ENCODE results near the gene VKORC1. TPM values are rescaled to one million over a fixed set of nuclear protein-coding genes. Genes with fewer than 3 reads are reported as not detected.

Gene VKORC1
- total RNA-seq, 1 experiment from 2014 or later = 105 TPM

DNA sequence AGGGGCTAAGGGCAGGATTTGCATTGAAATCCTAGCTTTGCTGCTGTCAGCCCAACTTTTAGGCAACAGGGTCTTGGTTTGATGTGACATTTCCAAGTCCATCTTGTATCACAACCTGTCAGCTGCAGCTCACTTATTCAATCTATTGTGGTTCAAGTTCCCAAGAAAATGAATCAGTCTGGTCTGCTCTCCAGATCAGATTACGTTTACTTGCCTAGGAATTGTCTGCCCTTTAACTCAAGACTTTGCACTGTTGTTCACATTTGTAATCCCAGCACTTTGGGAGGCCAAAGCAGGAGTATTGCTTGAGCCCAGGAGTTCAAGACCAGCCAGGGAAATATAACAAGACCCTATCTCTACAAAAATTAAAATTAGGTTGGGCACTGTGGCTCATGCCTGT, 51.2 kb downstream of the VKORC1 start:
- ChIA-PET POLR2A (ENCODE audit: unreplicated experiment) (interaction anchor here (0.7 kb wide), 1 partner anchor 69 kb away, joined by 3 read pairs; no protein-coding TSS in a partner anchor), CTCF (no interaction called here)
- TF ChIP-seq EZH2 (IDR thresholded peaks at IDR 0.05; ENCODE audit: low read length, unreplicated experiment) (no peak), EZH2phosphoT487 (IDR thresholded peaks at IDR 0.05; ENCODE audit: borderline replicate concordance, low read length) (no peak)
- TF ChIP-seq, protein P1, sequence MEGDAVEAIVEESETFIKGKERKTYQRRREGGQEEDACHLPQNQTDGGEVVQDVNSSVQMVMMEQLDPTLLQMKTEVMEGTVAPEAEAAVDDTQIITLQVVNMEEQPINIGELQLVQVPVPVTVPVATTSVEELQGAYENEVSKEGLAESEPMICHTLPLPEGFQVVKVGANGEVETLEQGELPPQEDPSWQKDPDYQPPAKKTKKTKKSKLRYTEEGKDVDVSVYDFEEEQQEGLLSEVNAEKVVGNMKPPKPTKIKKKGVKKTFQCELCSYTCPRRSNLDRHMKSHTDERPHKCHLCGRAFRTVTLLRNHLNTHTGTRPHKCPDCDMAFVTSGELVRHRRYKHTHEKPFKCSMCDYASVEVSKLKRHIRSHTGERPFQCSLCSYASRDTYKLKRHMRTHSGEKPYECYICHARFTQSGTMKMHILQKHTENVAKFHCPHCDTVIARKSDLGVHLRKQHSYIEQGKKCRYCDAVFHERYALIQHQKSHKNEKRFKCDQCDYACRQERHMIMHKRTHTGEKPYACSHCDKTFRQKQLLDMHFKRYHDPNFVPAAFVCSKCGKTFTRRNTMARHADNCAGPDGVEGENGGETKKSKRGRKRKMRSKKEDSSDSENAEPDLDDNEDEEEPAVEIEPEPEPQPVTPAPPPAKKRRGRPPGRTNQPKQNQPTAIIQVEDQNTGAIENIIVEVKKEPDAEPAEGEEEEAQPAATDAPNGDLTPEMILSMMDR (conservative IDR thresholded peaks at IDR 0.05; ENCODE audit: low read depth, low read length) = no peak
- H3K4me1 ChIP-seq (ENCODE audit: insufficient read depth, low read length) = no peaks in the 10 kb centered on the region
- no peaks in the 10 kb centered on the region for H3K27me3 ChIP-seq (ENCODE audit: low read length)
- H4K20me1 ChIP-seq (ENCODE audit: low read length) = no peaks in the 10 kb centered on the region
- BruUV-seq (replicated peaks) = no TSS peak
- H3K36me3 ChIP-seq (ENCODE audit: low read depth, low read length) = no peaks in the 10 kb centered on the region
- no peaks in the 10 kb centered on the region for H3F3A ChIP-seq (ENCODE audit: low read length, unreplicated experiment)
- H3K9me2 ChIP-seq (replicated peaks; ENCODE audit: low read length) = no peaks in the 10 kb centered on the region
- ATAC-seq = no peak
- intact Hi-C loops (cut with micrococcal nuclease) = no loop called here
- H3K79me2 ChIP-seq (ENCODE audit: low read length) = no peaks in the 10 kb centered on the region
- no peak overlapping the region for H3K4me3 ChIP-seq (ENCODE audit: low read length)
- H3K27ac ChIP-seq (ENCODE audit: low read length) = no peak overlapping the region
- no peak overlapping the region for H3K4me2 ChIP-seq (ENCODE audit: low read length)
- no peaks in the 10 kb centered on the region for H3K9me3 ChIP-seq (ENCODE audit: low read length)
- no peak for DNase-seq
- H3K9ac ChIP-seq (ENCODE audit: low read length) = no peak overlapping the region
- H2AFZ ChIP-seq (ENCODE audit: low read length) = no peak overlapping the region

- intact Hi-C loops (cut with micrococcal nuclease) = no loop called here
- H3K27me3 ChIP-seq (ENCODE audit: low read length) = no peaks in the 10 kb centered on the region
- no peaks in the 10 kb centered on the region for H3K4me1 ChIP-seq (ENCODE audit: insufficient read depth, low read length)
- TF ChIP-seq EZH2 (IDR thresholded peaks at IDR 0.05; ENCODE audit: low read length, unreplicated experiment) = no peak
- TF ChIP-seq, protein P1 (conservative IDR thresholded peaks at IDR 0.05; ENCODE audit: low read depth, low read length) = no peak
- TF ChIP-seq EZH2phosphoT487 (IDR thresholded peaks at IDR 0.05; ENCODE audit: borderline replicate concordance, low read length) = no peak
- no peaks in the 10 kb centered on the region for H3F3A ChIP-seq (ENCODE audit: low read length, unreplicated experiment)
- no peaks in the 10 kb centered on the region for H3K9me3 ChIP-seq (ENCODE audit: low read length)
- H3K9me2 ChIP-seq (replicated peaks; ENCODE audit: low read length) = no peaks in the 10 kb centered on the region
- no peaks in the 10 kb centered on the region for H4K20me1 ChIP-seq (ENCODE audit: low read length)
- BruUV-seq (replicated peaks) = no TSS peak
- no peak for ATAC-seq
- no peak overlapping the region for H2AFZ ChIP-seq (ENCODE audit: low read length)
- no peak overlapping the region for H3K9ac ChIP-seq (ENCODE audit: low read length)
- no peak overlapping the region for H3K27ac ChIP-seq (ENCODE audit: low read length)
- H3K36me3 ChIP-seq (ENCODE audit: low read depth, low read length) = no peaks in the 10 kb centered on the region
- ChIA-PET CTCF (no interaction called here), POLR2A (ENCODE audit: unreplicated experiment) (interaction anchor here (0.7 kb wide), 1 partner anchor 70 kb away, joined by 3 read pairs; no protein-coding TSS in a partner anchor)
- no peak overlapping the region for H3K4me2 ChIP-seq (ENCODE audit: low read length)
- H3K4me3 ChIP-seq (ENCODE audit: low read length) = no peak overlapping the region
- DNase-seq = no peak
- no peaks in the 10 kb centered on the region for H3K79me2 ChIP-seq (ENCODE audit: low read length)
Measured at GRCh38 chr16:31042866-31043265, 51.7 kb downstream of the VKORC1 start.

Other genes with a start within 250 kb of the VKORC1 start
- gene BCL7C, start 200.7 kb downstream of the VKORC1 start, total RNA-seq (2014; rRNA removed) = 75.6 and 97.3 TPM in 2 replicates
- 0.29 and 0.98 TPM in 2 replicates for gene CTF1, start 198.2 kb downstream of the VKORC1 start, total RNA-seq (2014; rRNA removed)
- gene FBXL19, start 171.2 kb downstream of the VKORC1 start, total RNA-seq (2014; rRNA removed) = 36.2 and 48.5 TPM in 2 replicates
- gene ORAI3, start 145.7 kb downstream of the VKORC1 start, total RNA-seq (2014; rRNA removed) = 3.6 and 5.7 TPM in 2 replicates
- 7.9 and 8.6 TPM in 2 replicates for gene SETD1A, start 137.0 kb downstream of the VKORC1 start, total RNA-seq (2014; rRNA removed)
- 12.0 and 16.3 TPM in 2 replicates for gene HSD3B7, start 109.6 kb downstream of the VKORC1 start, total RNA-seq (2014; rRNA removed)
- gene STX1B, start 84.2 kb downstream of the VKORC1 start, total RNA-seq (2014; rRNA removed) = 1.5 and 2.4 TPM in 2 replicates
- gene STX4, start 61.2 kb downstream of the VKORC1 start, total RNA-seq (2014; rRNA removed) = 27.4 and 36.1 TPM in 2 replicates
- 15.6 and 19.2 TPM in 2 replicates for gene ZNF668, start 20.6 kb downstream of the VKORC1 start, total RNA-seq (2014; rRNA removed)
- gene ZNF646, start 20.4 kb downstream of the VKORC1 start, total RNA-seq (2014; rRNA removed) = 5.5 and 8.5 TPM in 2 replicates
- 3.8 and 5.8 TPM in 2 replicates for gene PRSS53, start 5.9 kb downstream of the VKORC1 start, total RNA-seq (2014; rRNA removed)
- gene BCKDK, start 13.6 kb upstream of the VKORC1 start, total RNA-seq (2014; rRNA removed) = 47.7 and 69.1 TPM in 2 replicates
- 25.3 and 35.1 TPM in 2 replicates for gene KAT8, start 22.9 kb upstream of the VKORC1 start, total RNA-seq (2014; rRNA removed)
- gene PRSS8, start 40.9 kb upstream of the VKORC1 start, total RNA-seq (2014; rRNA removed) = 18.0 and 23.4 TPM in 2 replicates
- gene PRSS36, start 55.3 kb upstream of the VKORC1 start, total RNA-seq (2014; rRNA removed) = 0.51 TPM in 1 of 2 replicates, not detected in the other
- gene FUS, start 85.3 kb upstream of the VKORC1 start, total RNA-seq (2014; rRNA removed) = 43.0 and 90.7 TPM in 2 replicates
- gene PYCARD, start 108.0 kb upstream of the VKORC1 start, total RNA-seq (2014; rRNA removed) = 16.5 and 29.8 TPM in 2 replicates
- gene TRIM72, start 119.3 kb upstream of the VKORC1 start, total RNA-seq (2014; rRNA removed) = not detected in 2 replicates
- gene PYDC1, start 122.3 kb upstream of the VKORC1 start, total RNA-seq (2014; rRNA removed) = not detected in 2 replicates
- not detected in 2 replicates for gene ITGAM, start 165.2 kb upstream of the VKORC1 start, total RNA-seq (2014; rRNA removed)

Measured in PC-3 (cell line).